ENCODE results near the gene SOX8.

SOX8 gene

GRCh38 chr16:988471-989353, 7.1 kb downstream of the SOX8 start:
- no peak for FAIRE-seq

- no peak for FAIRE-seq
Measured at GRCh38 chr16:989354-989814, 7.8 kb downstream of the SOX8 start.

- FAIRE-seq: no peak
Measured at GRCh38 chr16:990516-991291, 9.1 kb downstream of the SOX8 start.

- FAIRE-seq: no peak
Measured at GRCh38 chr16:991345-991744, 9.8 kb downstream of the SOX8 start.

- no peak for FAIRE-seq
Measured at GRCh38 chr16:991773-992172, 10.2 kb downstream of the SOX8 start.

- FAIRE-seq: no peak
Measured at GRCh38 chr16:993731-994130, 12.2 kb downstream of the SOX8 start.

GRCh38 chr16:995087-995486, 13.5 kb downstream of the SOX8 start:
- FAIRE-seq: no peak

GRCh38 chr16:995783-996182, 14.2 kb downstream of the SOX8 start:
- FAIRE-seq: no peak

GRCh38 chr16:996681-997080, 15.1 kb downstream of the SOX8 start:
- FAIRE-seq: no peak

GRCh38 chr16:997440-998051, 16.0 kb downstream of the SOX8 start:
- FAIRE-seq: no peak

- no peak for FAIRE-seq
Measured at GRCh38 chr16:998211-998610, 16.6 kb downstream of the SOX8 start.

- FAIRE-seq: no peak
Measured at GRCh38 chr16:998615-999014, 17.0 kb downstream of the SOX8 start.

GRCh38 chr16:999677-1000076, 18.1 kb downstream of the SOX8 start:
- no peak for FAIRE-seq

GRCh38 chr16:1000608-1001007, 19.0 kb downstream of the SOX8 start:
- no peak for FAIRE-seq

GRCh38 chr16:1001096-1001495, 19.5 kb downstream of the SOX8 start:
- no peak for FAIRE-seq

GRCh38 chr16:1002399-1003166, 21.0 kb downstream of the SOX8 start:
- no peak for FAIRE-seq

- FAIRE-seq: no peak
Measured at GRCh38 chr16:1003391-1004347, 22.1 kb downstream of the SOX8 start.

GRCh38 chr16:1005286-1005685, 23.7 kb downstream of the SOX8 start:
- FAIRE-seq: no peak

GRCh38 chr16:1006781-1007180, 25.2 kb downstream of the SOX8 start:
- no peak for FAIRE-seq

- FAIRE-seq: no peak
Measured at GRCh38 chr16:1007284-1007850, 25.8 kb downstream of the SOX8 start.

GRCh38 chr16:1008085-1008484, 26.5 kb downstream of the SOX8 start:
- FAIRE-seq: no peak
